Right ventricle myocardium superior (tissue), 1 donor: ENCODE results near the gene WDR91. TPM values are rescaled to one million over a fixed set of nuclear protein-coding genes. Genes with fewer than 3 reads are reported as not detected.
A peak's percentile ranks its signal among the peaks of the same experiment; 100 is the strongest.
"Not testable (repeated sequence)": the region's sequence is repeated elsewhere in the genome, so short reads cannot be mapped to it uniquely, and the experiment has no call there.

Experiments used
- ATAC-seq: fragments of 200-7000 bp; cut with Tn5 transposase; one replicate; pipeline ENCODE4 v1.9.1; 2020; ENCODE audit warnings: mild to moderate bottlenecking; ENCODE audit not compliant: poor library complexity
- DNase-seq: peaks from one replicate; pipeline ENCODE4 v3.0.0-alpha.2; 2020
- intact Hi-C: fragments of 100-400 bp; cut with DNase I; formaldehyde crosslinking; loops from one replicate; pipeline ENCODE4 v1.11.2; 2022
- total RNA-seq: library from RNA; stranded (reverse); fragmentation: NEBNext Ultra II Directional; extraction: Animal tissue kit (Norgen Biotek cat#: 25700); gene quantifications from one replicate; pipeline ENCODE4 v1.2.1, GENCODE V29; 2021
- donor health status: DM: no; HTN: yes; CAD: no; lungs with severe emphysema.

WDR91 gene
- total RNA-seq, 1 donor from 2014 or later, result 5.1 TPM

GRCh38 chr7:135185471-135186260 is 25.7 kb downstream of the WDR91 start:
- ATAC-seq (no peak), DNase-seq (no peak)
- intact Hi-C loops, result no loop called here

GRCh38 chr7:135184254-135184841 is 27.0 kb downstream of the WDR91 start:
- ATAC-seq, result no peak
- no peak for DNase-seq
- intact Hi-C loops, result no loop called here

GRCh38 chr7:135183478-135183877 is 27.8 kb downstream of the WDR91 start:
- intact Hi-C loops, result no loop called here
- DNase-seq, result no peak
- ATAC-seq, result no peak

GRCh38 chr7:135181929-135182678 is 29.2 kb downstream of the WDR91 start:
- ATAC-seq (no peak), DNase-seq (no peak)
- intact Hi-C loops, result no loop called here

- intact Hi-C loops, result no loop called here
- ATAC-seq (no peak), DNase-seq (no peak)
These were observed 29.9 kb downstream of the WDR91 start for GRCh38 chr7:135181261-135181928.

GRCh38 chr7:135180122-135180521 is 31.2 kb downstream of the WDR91 start:
- DNase-seq, result no peak
- no peak for ATAC-seq
- intact Hi-C loops, result no loop called here

- ATAC-seq (no peak), DNase-seq (no peak)
- intact Hi-C loops, result no loop called here
These were observed 31.9 kb downstream of the WDR91 start for GRCh38 chr7:135179321-135179925.

- intact Hi-C loops, result no loop called here
- no peak for DNase-seq
- ATAC-seq, result no peak
These were observed 33.0 kb downstream of the WDR91 start for GRCh38 chr7:135178364-135178763.

- no peak for ATAC-seq
- DNase-seq, result no peak
- intact Hi-C loops, result no loop called here
These were observed 34.2 kb downstream of the WDR91 start for GRCh38 chr7:135177028-135177696.

GRCh38 chr7:135175931-135176330 is 35.4 kb downstream of the WDR91 start:
- intact Hi-C loops, result no loop called here
- DNase-seq (no peak), ATAC-seq (no peak)

- no peak for DNase-seq
- ATAC-seq, result no peak
- intact Hi-C loops, result no loop called here
These were observed 36.4 kb downstream of the WDR91 start for GRCh38 chr7:135174941-135175340.

- ATAC-seq, intact Hi-C loops, DNase-seq: not testable (repeated sequence)
These were observed 37.4 kb downstream of the WDR91 start for GRCh38 chr7:135173916-135174315.

- intact Hi-C loops, ATAC-seq, DNase-seq: not testable (repeated sequence)
These were observed 39.6 kb downstream of the WDR91 start for GRCh38 chr7:135171581-135172291.

GRCh38 chr7:135170998-135171481 is 40.3 kb downstream of the WDR91 start:
- ATAC-seq, DNase-seq, intact Hi-C loops: not testable (repeated sequence)

GRCh38 chr7:135170274-135170997 is 40.9 kb downstream of the WDR91 start, which contains the start of gene CYREN:
CYREN (minus strand) TSS chr7:135170707; CDS start chr7:135168922, 1,785 bp downstream.
- ATAC-seq (peak; percentile 97), DNase-seq (peak; percentile 97)
- intact Hi-C loops, result no loop called here

GRCh38 chr7:135169964-135170273 is 41.4 kb downstream of the WDR91 start:
- DNase-seq, result no peak

More at GRCh38 chr7:135169964-135170273, 41.4 kb downstream of the WDR91 start:
- intact Hi-C loops, result loop anchor here (5.0 kb wide), 2 partner anchors 183 to 483 kb away; partner anchors contain the start of gene AGBL3
- ATAC-seq, result no peak
